ENCODE data around the gene ABCA8. TPM values are rescaled to one million over a fixed set of nuclear protein-coding genes. Genes with fewer than 3 reads are reported as not detected.
"Not testable (repeated sequence)": the region's sequence is repeated elsewhere in the genome, so short reads cannot be mapped to it uniquely, and the experiment has no call there.

ABCA8 gene, protein sequence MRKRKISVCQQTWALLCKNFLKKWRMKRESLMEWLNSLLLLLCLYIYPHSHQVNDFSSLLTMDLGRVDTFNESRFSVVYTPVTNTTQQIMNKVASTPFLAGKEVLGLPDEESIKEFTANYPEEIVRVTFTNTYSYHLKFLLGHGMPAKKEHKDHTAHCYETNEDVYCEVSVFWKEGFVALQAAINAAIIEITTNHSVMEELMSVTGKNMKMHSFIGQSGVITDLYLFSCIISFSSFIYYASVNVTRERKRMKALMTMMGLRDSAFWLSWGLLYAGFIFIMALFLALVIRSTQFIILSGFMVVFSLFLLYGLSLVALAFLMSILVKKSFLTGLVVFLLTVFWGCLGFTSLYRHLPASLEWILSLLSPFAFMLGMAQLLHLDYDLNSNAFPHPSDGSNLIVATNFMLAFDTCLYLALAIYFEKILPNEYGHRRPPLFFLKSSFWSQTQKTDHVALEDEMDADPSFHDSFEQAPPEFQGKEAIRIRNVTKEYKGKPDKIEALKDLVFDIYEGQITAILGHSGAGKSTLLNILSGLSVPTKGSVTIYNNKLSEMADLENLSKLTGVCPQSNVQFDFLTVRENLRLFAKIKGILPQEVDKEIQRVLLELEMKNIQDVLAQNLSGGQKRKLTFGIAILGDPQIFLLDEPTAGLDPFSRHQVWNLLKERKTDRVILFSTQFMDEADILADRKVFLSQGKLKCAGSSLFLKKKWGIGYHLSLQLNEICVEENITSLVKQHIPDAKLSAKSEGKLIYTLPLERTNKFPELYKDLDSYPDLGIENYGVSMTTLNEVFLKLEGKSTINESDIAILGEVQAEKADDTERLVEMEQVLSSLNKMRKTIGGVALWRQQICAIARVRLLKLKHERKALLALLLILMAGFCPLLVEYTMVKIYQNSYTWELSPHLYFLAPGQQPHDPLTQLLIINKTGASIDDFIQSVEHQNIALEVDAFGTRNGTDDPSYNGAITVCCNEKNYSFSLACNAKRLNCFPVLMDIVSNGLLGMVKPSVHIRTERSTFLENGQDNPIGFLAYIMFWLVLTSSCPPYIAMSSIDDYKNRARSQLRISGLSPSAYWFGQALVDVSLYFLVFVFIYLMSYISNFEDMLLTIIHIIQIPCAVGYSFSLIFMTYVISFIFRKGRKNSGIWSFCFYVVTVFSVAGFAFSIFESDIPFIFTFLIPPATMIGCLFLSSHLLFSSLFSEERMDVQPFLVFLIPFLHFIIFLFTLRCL (N-terminal part only)
- total RNA-seq = 10 to 100 TPM; 49.7 to 93.2 (median 78.1) TPM
- polyA plus RNA-seq = 41.1 TPM
- long read RNA-seq, donor 1, full-length matches to known transcripts = 3 of 30 reads
- long read RNA-seq, donor 1, partial matches to known transcripts = 17 of 30 reads
- long read RNA-seq, donor 1, other reads (novel, unspliced or antisense) = 10 of 30 reads
- long read RNA-seq, donor 2, full-length matches to known transcripts = 5 of 20 reads
- long read RNA-seq, donor 2, partial matches to known transcripts = 5 of 20 reads
- long read RNA-seq, donor 2, other reads (novel, unspliced or antisense) = 10 of 20 reads
- long read RNA-seq, donor 3, full-length matches to known transcripts = 13 of 98 reads
- long read RNA-seq, donor 3, partial matches to known transcripts = 28 of 98 reads
- long read RNA-seq, donor 3, other reads (novel, unspliced or antisense) = 57 of 98 reads
- long read RNA-seq, donor 4, full-length matches to known transcripts = 1 of 15 reads
- long read RNA-seq, donor 4, partial matches to known transcripts = 4 of 15 reads
- long read RNA-seq, donor 4, other reads (novel, unspliced or antisense) = 10 of 15 reads

GRCh38 chr17:68955181-68955841 is at the start of gene ABCA8:
TSS of gene ABCA8 (minus strand) at chr17:68955392. CDS start at chr17:68942034, 13,358 bp downstream.
- DNase-seq (peak in 2 of 3 donors; percentile 43 to 62), ATAC-seq (peak; percentile 91 to 93)
- intact Hi-C loops (cut with DNase I) = no loop called here
- Histone ChIP-seq H3K4me3 (ENCODE audit: low read length) (peak within 1 kb of the TSS; percentile 79), H3K9me3 (ENCODE audit: control insufficient read depth, low read length) (no peaks in the 10 kb centered on the region), H3K4me1 (ENCODE audit: control insufficient read depth, insufficient read depth, low read length) (no peaks in the 10 kb centered on the region), H3K27ac (ENCODE audit: low read length) (no peak within 1 kb of the TSS), H3K27me3 (ENCODE audit: control insufficient read depth, insufficient read depth) (no peaks in the 10 kb centered on the region)
- WGBS = 21% methylated on average over 4 of the region's 4 CpGs

GRCh38 chr17:69004759-69005158 is 49.6 kb upstream of the ABCA8 start:
- intact Hi-C loops (cut with DNase I); DNase-seq; H3K4me1 ChIP-seq (ENCODE audit: control insufficient read depth, insufficient read depth, low read length); H3K4me3 ChIP-seq (ENCODE audit: low read length); H3K27ac ChIP-seq (ENCODE audit: low read length); H3K9me3 ChIP-seq (ENCODE audit: control insufficient read depth, low read length); ATAC-seq; H3K27me3 ChIP-seq (ENCODE audit: control insufficient read depth, insufficient read depth): not testable (repeated sequence)
- 94% methylated on average over 22 of the region's 27 CpGs for WGBS

GRCh38 chr17:68999743-69000142 is 44.6 kb upstream of the ABCA8 start:
- intact Hi-C loops (cut with DNase I); ATAC-seq; DNase-seq; H3K4me1 ChIP-seq (ENCODE audit: control insufficient read depth, insufficient read depth, low read length); H3K4me3 ChIP-seq (ENCODE audit: low read length); H3K9me3 ChIP-seq (ENCODE audit: control insufficient read depth, low read length); H3K27ac ChIP-seq (ENCODE audit: low read length); H3K27me3 ChIP-seq (ENCODE audit: control insufficient read depth, insufficient read depth): not testable (repeated sequence)
- 87% methylated on average over 3 of the region's 3 CpGs for WGBS

DNA sequence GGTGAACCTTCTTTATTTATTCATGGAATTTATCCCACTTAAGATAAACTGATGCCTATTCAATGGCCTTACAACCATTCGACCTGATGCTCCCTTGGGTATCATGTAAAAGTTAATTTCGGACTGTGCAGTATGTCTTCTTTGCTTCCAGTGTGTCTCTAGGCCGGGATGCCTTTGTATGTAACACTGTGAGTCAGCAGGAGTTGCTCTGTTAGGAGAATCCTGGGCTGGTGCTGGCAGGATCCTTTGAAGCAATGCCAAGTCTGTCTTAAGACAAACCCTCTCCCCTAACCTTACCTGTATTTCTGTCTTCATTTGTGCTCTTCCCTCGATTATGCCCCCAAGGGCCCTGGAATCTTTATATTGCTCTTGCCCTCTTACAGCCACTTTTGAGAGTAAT is 37.9 kb upstream of the ABCA8 start:
- Histone ChIP-seq H3K27ac (ENCODE audit: low read length) (no peak overlapping the region), H3K9me3 (ENCODE audit: control insufficient read depth, low read length) (no peaks in the 10 kb centered on the region), H3K4me3 (ENCODE audit: low read length) (no peak overlapping the region), H3K4me1 (ENCODE audit: control insufficient read depth, insufficient read depth, low read length) (no peaks in the 10 kb centered on the region), H3K27me3 (ENCODE audit: control insufficient read depth, insufficient read depth) (no peaks in the 10 kb centered on the region)
- no peak for DNase-seq
- ATAC-seq = no peak
- intact Hi-C loops (cut with DNase I) = no loop called here
- 70% methylated on average over 4 of the region's 4 CpGs for WGBS

GRCh38 chr17:68987966-68988365 is 32.8 kb upstream of the ABCA8 start:
- H3K4me3 ChIP-seq (ENCODE audit: low read length) = no peak overlapping the region
- ATAC-seq (no peak), DNase-seq (no peak)
- intact Hi-C loops (cut with DNase I) = no loop called here
- no peaks in the 10 kb centered on the region for H3K9me3 ChIP-seq (ENCODE audit: control insufficient read depth, low read length)
- no peaks in the 10 kb centered on the region for H3K27me3 ChIP-seq (ENCODE audit: control insufficient read depth, insufficient read depth)
- no peak overlapping the region for H3K27ac ChIP-seq (ENCODE audit: low read length)
- 74% methylated on average over 4 of the region's 4 CpGs for WGBS
- no peaks in the 10 kb centered on the region for H3K4me1 ChIP-seq (ENCODE audit: control insufficient read depth, insufficient read depth, low read length)

- Histone ChIP-seq H3K4me3 (ENCODE audit: low read length) (no peak overlapping the region), H3K4me1 (ENCODE audit: control insufficient read depth, insufficient read depth, low read length) (peaks cover 2% of the 10 kb centered on the region), H3K9me3 (ENCODE audit: control insufficient read depth, low read length) (no peaks in the 10 kb centered on the region), H3K27me3 (ENCODE audit: control insufficient read depth, insufficient read depth) (no peaks in the 10 kb centered on the region), H3K27ac (ENCODE audit: low read length) (peak overlapping the region; percentile 58)
- intact Hi-C loops (cut with DNase I) = no loop called here
- DNase-seq (peak in 2 of 3 donors; percentile 51 to 68), ATAC-seq (peak; percentile 87 to 88)
- WGBS = 24% methylated on average over 2 of the region's 2 CpGs
Observed at GRCh38 chr17:68981288-68981687, 26.1 kb upstream of the ABCA8 start.

DNA sequence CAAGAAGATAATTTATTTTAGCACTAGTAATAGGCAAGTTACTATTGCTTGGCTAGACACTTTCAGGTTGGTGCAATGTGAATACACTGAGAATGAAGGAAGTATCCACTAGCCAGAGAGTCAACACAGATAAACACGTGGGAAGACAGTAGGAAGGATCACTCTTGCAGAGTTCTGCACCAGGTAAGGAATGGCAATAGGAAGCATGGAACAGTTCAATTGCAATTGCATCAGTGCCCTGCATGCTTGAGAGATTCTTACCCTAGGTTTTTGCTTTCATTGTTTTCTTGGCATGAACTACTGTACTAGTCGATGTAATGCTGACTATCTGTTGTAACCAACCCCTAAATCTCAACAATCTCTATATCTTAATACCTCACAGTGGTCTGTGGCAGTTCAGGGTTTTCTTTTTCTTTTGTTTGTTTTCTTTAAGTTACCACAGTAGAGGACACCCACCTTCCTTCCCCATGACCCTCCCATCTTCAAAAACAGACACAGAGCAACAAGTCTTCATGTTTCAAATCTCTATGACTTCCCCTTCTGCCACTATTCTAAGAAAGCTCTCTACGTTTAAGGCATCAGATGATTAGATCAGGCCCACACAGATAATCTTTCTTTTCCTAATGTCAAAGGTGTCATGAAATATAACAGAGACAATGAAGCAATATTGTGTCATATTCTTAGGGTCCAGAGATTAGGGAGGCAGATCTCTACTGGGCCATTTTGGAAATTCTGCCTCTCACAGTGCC is 18.1 kb upstream of the ABCA8 start:
- 39% methylated on average over 3 of the region's 3 CpGs for WGBS
- Histone ChIP-seq H3K27ac (ENCODE audit: low read length) (no peak overlapping the region), H3K4me3 (ENCODE audit: low read length) (no peak overlapping the region), H3K9me3 (ENCODE audit: control insufficient read depth, low read length) (no peaks in the 10 kb centered on the region), H3K4me1 (ENCODE audit: control insufficient read depth, insufficient read depth, low read length) (no peaks in the 10 kb centered on the region), H3K27me3 (ENCODE audit: control insufficient read depth, insufficient read depth) (no peaks in the 10 kb centered on the region)
- no peak for DNase-seq
- ATAC-seq = no peak
- intact Hi-C loops (cut with DNase I) = loop anchor here (5.0 to 10.0 kb wide), 3 partner anchors 196 to 262 kb away; no protein-coding TSS in a partner anchor

DNA sequence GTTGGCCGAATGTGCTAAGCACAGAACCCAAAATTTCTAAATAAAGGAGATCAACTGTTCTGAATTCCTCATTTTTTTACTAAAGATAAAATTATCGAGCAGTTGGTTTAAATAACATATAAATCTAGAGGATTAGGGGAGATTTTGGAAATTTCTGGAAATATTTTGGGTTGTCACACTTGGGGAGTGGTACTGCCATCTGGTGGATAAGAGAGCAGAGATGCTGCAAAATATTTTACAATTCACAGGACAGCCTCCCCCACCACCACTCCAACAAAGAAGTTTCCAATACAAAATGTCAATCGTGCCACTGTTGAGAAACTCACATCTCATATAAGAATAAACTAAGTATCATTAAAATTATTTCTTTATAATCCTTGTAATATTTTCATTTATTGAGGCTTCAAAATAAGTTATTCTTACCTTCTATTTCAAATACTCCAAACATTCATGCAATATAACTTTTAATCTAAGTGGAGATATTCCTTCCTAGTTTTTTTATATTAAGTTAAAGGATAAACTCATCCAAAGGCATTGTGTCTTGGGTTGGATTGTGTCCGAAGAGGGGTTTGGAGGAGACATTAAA is 17.0 kb upstream of the ABCA8 start:
- Histone ChIP-seq H3K4me1 (ENCODE audit: control insufficient read depth, insufficient read depth, low read length) (no peaks in the 10 kb centered on the region), H3K4me3 (ENCODE audit: low read length) (no peak overlapping the region), H3K27me3 (ENCODE audit: control insufficient read depth, insufficient read depth) (no peaks in the 10 kb centered on the region), H3K9me3 (ENCODE audit: control insufficient read depth, low read length) (no peaks in the 10 kb centered on the region), H3K27ac (ENCODE audit: low read length) (no peak overlapping the region)
- intact Hi-C loops (cut with DNase I) = loop anchor here (5.0 to 10.0 kb wide), 3 partner anchors 195 to 263 kb away; no protein-coding TSS in a partner anchor
- 44% methylated on average over 4 of the region's 4 CpGs for WGBS
- ATAC-seq = peak in 1 of 2 donors; percentile 64
- peak in 1 of 3 donors; percentile 5 for DNase-seq

GRCh38 chr17:68969101-68969500 is 13.9 kb upstream of the ABCA8 start:
- Histone ChIP-seq H3K4me1 (ENCODE audit: control insufficient read depth, insufficient read depth, low read length) (no peaks in the 10 kb centered on the region), H3K27me3 (ENCODE audit: control insufficient read depth, insufficient read depth) (no peaks in the 10 kb centered on the region), H3K9me3 (ENCODE audit: control insufficient read depth, low read length) (no peaks in the 10 kb centered on the region), H3K4me3 (ENCODE audit: low read length) (no peak overlapping the region), H3K27ac (ENCODE audit: low read length) (no peak overlapping the region)
- intact Hi-C loops (cut with DNase I) = no loop called here
- peak in 1 of 3 donors; percentile 13 for DNase-seq
- WGBS = 83% methylated on average over 5 of the region's 5 CpGs
- ATAC-seq = no peak
